Smooth muscle cell (in vitro differentiated cells): Measurements from ENCODE around the gene EPHB6. TPM values are rescaled to one million over a fixed set of nuclear protein-coding genes. Genes with fewer than 3 reads are reported as not detected.

Experiments used
- DNase-seq: peaks from one replicate; lab custom pipeline; 2025; ENCODE audit not compliant: unreplicated experiment; lab: John Stamatoyannopoulos, UW
- H2AFZ ChIP-seq: fragments of 200-600 bp; sonication (generic); 2 replicates; pipeline ENCODE4 v1.6.0; 2016; ENCODE audit warnings: antibody characterized with exemption, low read depth, mild to moderate bottlenecking
- H3F3A ChIP-seq: fragments of 200-600 bp; sonication (generic); 2 replicates; pipeline ENCODE4 v1.6.0; 2017; ENCODE audit warnings: antibody characterized with exemption, low read depth
- H3K27ac ChIP-seq: fragments of 200-600 bp; sonication (generic); 2 replicates; pipeline ENCODE4 v1.5.1; 2016; ENCODE audit warnings: low read depth, mild to moderate bottlenecking
- H3K27me3 ChIP-seq: fragments of 200-600 bp; sonication (generic); 2 replicates; pipeline ENCODE4 v1.6.1; 2016; ENCODE audit warnings: low read depth, mild to moderate bottlenecking
- H3K36me3 ChIP-seq: fragments of 200-600 bp; sonication (generic); 2 replicates; pipeline ENCODE4 v1.5.1; 2016; ENCODE audit warnings: low read depth
- H3K4me1 ChIP-seq: fragments of 200-600 bp; sonication (generic); 2 replicates; pipeline ENCODE4 v1.5.1; 2016; ENCODE audit warnings: low read depth
- H3K4me2 ChIP-seq: fragments of 200-600 bp; sonication (generic); 2 replicates; pipeline ENCODE4 v1.6.0; 2016; ENCODE audit warnings: mild to moderate bottlenecking
- H3K4me3 ChIP-seq: fragments of 200-600 bp; sonication (generic); 2 replicates; pipeline ENCODE4 v1.5.1; 2016; ENCODE audit warnings: mild to moderate bottlenecking
- H3K79me2 ChIP-seq: fragments of 200-600 bp; sonication (generic); 2 replicates; pipeline ENCODE4 v1.6.0; 2016; ENCODE audit warnings: low read depth, mild to moderate bottlenecking
- H3K9ac ChIP-seq: fragments of 200-600 bp; sonication (generic); 2 replicates; pipeline ENCODE4 v1.6.0; 2016; ENCODE audit warnings: low read depth
- H3K9me3 ChIP-seq: fragments of 200-600 bp; sonication (generic); replicated peaks from 2 replicates; pipeline ENCODE4 v1.5.1; 2016; ENCODE audit warnings: low read depth
- H4K20me1 ChIP-seq: fragments of 200-600 bp; sonication (generic); 2 replicates; pipeline ENCODE4 v1.6.0; 2016; ENCODE audit warnings: low read depth
- WGBS: methylation state at CpG from one replicate; pipeline ENCODE4 v1.1.7; 2016; ENCODE audit warnings: low lambda C conversion rate; 5-methylcytosine and 5-hydroxymethylcytosine counted together
- polyA plus RNA-seq: library from polyadenylated mRNA; unstranded; fragments of >200 nt; fragmentation: Nextera tagmentation; extraction: Ambion mirVana; gene quantifications from 2 replicates; pipeline ENCODE4 v1.2.1, GENCODE V29; 2016
- total RNA-seq: library from RNA; depleted of rRNA; stranded (reverse); fragments of >200 nt; gene quantifications from 2 replicates; pipeline ENCODE4 v1.2.3, GENCODE V29; 2014
- TF ChIP-seq, protein P1 (sequence below): fragments of 200-600 bp; sonication (generic); IDR thresholded peaks from 2 replicates; pipeline ENCODE4 v1.5.1; 2017; ENCODE audit warnings: borderline replicate concordance, mild to moderate bottlenecking, antibody characterized with exemption; ENCODE audit not compliant: insufficient read depth, poor library complexity, severe bottlenecking

The EPHB6 gene
- total and polyA plus RNA-seq, 2 experiments from 2014 or later, result 4.8 to 12.6 TPM

GRCh38 chr7:142918901-142919300 lies 64.0 kb downstream of the EPHB6 start:
- WGBS, result 74% methylated on average over 2 of the region's 2 CpGs
- no peaks in the 10 kb centered on the region for H3K79me2 ChIP-seq
- DNase-seq, result no peak
- H3K4me3 ChIP-seq, result no peak overlapping the region
- no peaks in the 10 kb centered on the region for H3F3A ChIP-seq
- no peak overlapping the region for H3K9ac ChIP-seq
- H4K20me1 ChIP-seq, result no peaks in the 10 kb centered on the region
- H2AFZ ChIP-seq, result no peak overlapping the region
- H3K27ac ChIP-seq, result no peak overlapping the region
- TF ChIP-seq, protein P1, sequence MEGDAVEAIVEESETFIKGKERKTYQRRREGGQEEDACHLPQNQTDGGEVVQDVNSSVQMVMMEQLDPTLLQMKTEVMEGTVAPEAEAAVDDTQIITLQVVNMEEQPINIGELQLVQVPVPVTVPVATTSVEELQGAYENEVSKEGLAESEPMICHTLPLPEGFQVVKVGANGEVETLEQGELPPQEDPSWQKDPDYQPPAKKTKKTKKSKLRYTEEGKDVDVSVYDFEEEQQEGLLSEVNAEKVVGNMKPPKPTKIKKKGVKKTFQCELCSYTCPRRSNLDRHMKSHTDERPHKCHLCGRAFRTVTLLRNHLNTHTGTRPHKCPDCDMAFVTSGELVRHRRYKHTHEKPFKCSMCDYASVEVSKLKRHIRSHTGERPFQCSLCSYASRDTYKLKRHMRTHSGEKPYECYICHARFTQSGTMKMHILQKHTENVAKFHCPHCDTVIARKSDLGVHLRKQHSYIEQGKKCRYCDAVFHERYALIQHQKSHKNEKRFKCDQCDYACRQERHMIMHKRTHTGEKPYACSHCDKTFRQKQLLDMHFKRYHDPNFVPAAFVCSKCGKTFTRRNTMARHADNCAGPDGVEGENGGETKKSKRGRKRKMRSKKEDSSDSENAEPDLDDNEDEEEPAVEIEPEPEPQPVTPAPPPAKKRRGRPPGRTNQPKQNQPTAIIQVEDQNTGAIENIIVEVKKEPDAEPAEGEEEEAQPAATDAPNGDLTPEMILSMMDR, result no peak
- H3K4me2 ChIP-seq, result no peak overlapping the region
- no peaks in the 10 kb centered on the region for H3K9me3 ChIP-seq
- H3K4me1 ChIP-seq, result no peaks in the 10 kb centered on the region
- H3K36me3 ChIP-seq, result no peaks in the 10 kb centered on the region
- H3K27me3 ChIP-seq, result peaks cover 10% of the 10 kb centered on the region

- H3K4me2 ChIP-seq, result no peak overlapping the region
- H3K9ac ChIP-seq, result no peak overlapping the region
- H3K27me3 ChIP-seq, result peaks cover 10% of the 10 kb centered on the region
- no peak overlapping the region for H3K4me3 ChIP-seq
- H3K36me3 ChIP-seq, result no peaks in the 10 kb centered on the region
- no peak for DNase-seq
- H3K27ac ChIP-seq, result no peak overlapping the region
- TF ChIP-seq, protein P1, result no peak
- 89% methylated on average over 3 of the region's 3 CpGs for WGBS
- no peaks in the 10 kb centered on the region for H3F3A ChIP-seq
- H3K79me2 ChIP-seq, result no peaks in the 10 kb centered on the region
- H4K20me1 ChIP-seq, result no peaks in the 10 kb centered on the region
- H3K9me3 ChIP-seq, result no peaks in the 10 kb centered on the region
- H2AFZ ChIP-seq, result no peak overlapping the region
- no peaks in the 10 kb centered on the region for H3K4me1 ChIP-seq
Observed at GRCh38 chr7:142919656-142920055, 64.8 kb downstream of the EPHB6 start.

Other genes starting within 250 kb of the EPHB6 start
- not detected in 2 replicates for gene PRSS1, start 105.6 kb upstream of the EPHB6 start, total RNA-seq
- not detected in 2 replicates for gene PRSS1, start 105.6 kb upstream of the EPHB6 start, polyA plus RNA-seq
- not detected in 2 replicates for gene PRSS2, start 84.1 kb upstream of the EPHB6 start, total RNA-seq
- not detected in 2 replicates for gene PRSS2, start 84.1 kb upstream of the EPHB6 start, polyA plus RNA-seq
- gene TRPV6, start 30.7 kb downstream of the EPHB6 start, total RNA-seq, result under 0.01 TPM in 1 of 2 replicates, not detected in the other
- gene TRPV6, start 30.7 kb downstream of the EPHB6 start, polyA plus RNA-seq, result 0.17 and 0.60 TPM in 2 replicates
- not detected in 2 replicates for gene TRPV5, start 78.7 kb downstream of the EPHB6 start, total RNA-seq
- gene TRPV5, start 78.7 kb downstream of the EPHB6 start, polyA plus RNA-seq, result not detected in 2 replicates
- gene LLCFC1, start 84.4 kb downstream of the EPHB6 start, total RNA-seq, result not detected in 2 replicates
- gene LLCFC1, start 84.4 kb downstream of the EPHB6 start, polyA plus RNA-seq, result not detected in 2 replicates
- gene KEL, start 107.3 kb downstream of the EPHB6 start, total RNA-seq, result 0.09 and 0.94 TPM in 2 replicates
- 0.56 TPM in 1 of 2 replicates, not detected in the other for gene KEL, start 107.3 kb downstream of the EPHB6 start, polyA plus RNA-seq
- 0.45 and 0.72 TPM in 2 replicates for gene OR9A2, start 172.1 kb downstream of the EPHB6 start, total RNA-seq
- gene OR9A2, start 172.1 kb downstream of the EPHB6 start, polyA plus RNA-seq, result not detected in 2 replicates
- not detected in 2 replicates for gene OR6V1, start 197.3 kb downstream of the EPHB6 start, total RNA-seq
- gene OR6V1, start 197.3 kb downstream of the EPHB6 start, polyA plus RNA-seq, result 0.40 TPM in 1 of 2 replicates, not detected in the other